ENCODE results near the gene TNFAIP8L2.
A peak's percentile ranks its signal among the peaks of the same experiment; 100 is the strongest.

The TNFAIP8L2 gene

GRCh38 chr1:151156515-151156819 is at the start of gene TNFAIP8L2:
Gene TNFAIP8L2, plus strand, starts transcription at chr1:151156649. Its CDS starts 2,049 bp downstream, at chr1:151158698.
- Histone ChIP-seq H3K27me3 (ENCODE audit: control insufficient read depth in 5 of 5, insufficient read depth in 4 of 5, low read length in 5 of 5) (no peaks in the 10 kb centered on the region), H3K9ac (ENCODE audit: low read length in 5 of 5) (peak within 1 kb of the TSS in 2 of 5 donors; percentile 19 to 25), H3K9me3 (ENCODE audit: control insufficient read depth in 5 of 5, low read length in 5 of 5) (no peaks in the 10 kb centered on the region), H3K36me3 (ENCODE audit: control insufficient read depth in 5 of 5, insufficient read depth in 5 of 5, low read length in 5 of 5) (peaks cover 0 to 42% (median 34%) of the 10 kb centered on the region in 5 donors), H3K4me3 (ENCODE audit: low read depth in 1 of 5, low read length in 5 of 5) (peak within 1 kb of the TSS; percentile 30 to 69 (median 49)), H3K27ac (ENCODE audit: low read depth, low read length) (no peak within 1 kb of the TSS), H3K4me1 (ENCODE audit: control insufficient read depth in 5 of 5, insufficient read depth in 5 of 5, low read length in 5 of 5) (peaks cover 2 to 26% (median 14%) of the 10 kb centered on the region in 5 donors)

GRCh38 chr1:151106894-151107293 is 49.6 kb upstream of the TNFAIP8L2 start:
- Histone ChIP-seq H3K9ac (ENCODE audit: low read length in 5 of 5) (no peak overlapping the region), H3K4me3 (ENCODE audit: low read depth in 1 of 5, low read length in 5 of 5) (no peak overlapping the region), H3K27me3 (ENCODE audit: control insufficient read depth in 5 of 5, insufficient read depth in 4 of 5, low read length in 5 of 5) (no peaks in the 10 kb centered on the region), H3K9me3 (ENCODE audit: control insufficient read depth in 5 of 5, low read length in 5 of 5) (no peaks in the 10 kb centered on the region), H3K4me1 (ENCODE audit: control insufficient read depth in 5 of 5, insufficient read depth in 5 of 5, low read length in 5 of 5) (no peaks in the 10 kb centered on the region), H3K36me3 (ENCODE audit: control insufficient read depth in 5 of 5, insufficient read depth in 5 of 5, low read length in 5 of 5) (peaks cover 5 to 29% (median 15%) of the 10 kb centered on the region in 5 donors), H3K27ac (ENCODE audit: low read depth, low read length) (no peak overlapping the region)

- Histone ChIP-seq H3K27ac (ENCODE audit: low read depth, low read length) (no peak overlapping the region), H3K36me3 (ENCODE audit: control insufficient read depth in 5 of 5, insufficient read depth in 5 of 5, low read length in 5 of 5) (peaks cover 5 to 29% (median 15%) of the 10 kb centered on the region in 5 donors), H3K9ac (ENCODE audit: low read length in 5 of 5) (no peak overlapping the region), H3K9me3 (ENCODE audit: control insufficient read depth in 5 of 5, low read length in 5 of 5) (no peaks in the 10 kb centered on the region), H3K4me3 (ENCODE audit: low read depth in 1 of 5, low read length in 5 of 5) (no peak overlapping the region), H3K4me1 (ENCODE audit: control insufficient read depth in 5 of 5, insufficient read depth in 5 of 5, low read length in 5 of 5) (no peaks in the 10 kb centered on the region), H3K27me3 (ENCODE audit: control insufficient read depth in 5 of 5, insufficient read depth in 4 of 5, low read length in 5 of 5) (no peaks in the 10 kb centered on the region)
Observed at GRCh38 chr1:151108331-151108730, 48.1 kb upstream of the TNFAIP8L2 start.

GRCh38 chr1:151113877-151114276 is 42.6 kb upstream of the TNFAIP8L2 start:
- no peak overlapping the region for H3K9ac ChIP-seq (ENCODE audit: low read length in 5 of 5)
- H3K27ac ChIP-seq (ENCODE audit: low read depth, low read length) = no peak overlapping the region

GRCh38 chr1:151124763-151125403 is 31.6 kb upstream of the TNFAIP8L2 start:
- Histone ChIP-seq H3K4me1 (ENCODE audit: control insufficient read depth in 5 of 5, insufficient read depth in 5 of 5, low read length in 5 of 5) (no peaks in the 10 kb centered on the region), H3K36me3 (ENCODE audit: control insufficient read depth in 5 of 5, insufficient read depth in 5 of 5, low read length in 5 of 5) (peaks cover 0 to 19% (median 10%) of the 10 kb centered on the region in 5 donors), H3K4me3 (ENCODE audit: low read depth in 1 of 5, low read length in 5 of 5) (no peak overlapping the region), H3K9ac (ENCODE audit: low read length in 5 of 5) (no peak overlapping the region), H3K27ac (ENCODE audit: low read depth, low read length) (no peak overlapping the region), H3K9me3 (ENCODE audit: control insufficient read depth in 5 of 5, low read length in 5 of 5) (no peaks in the 10 kb centered on the region), H3K27me3 (ENCODE audit: control insufficient read depth in 5 of 5, insufficient read depth in 4 of 5, low read length in 5 of 5) (no peaks in the 10 kb centered on the region)

More at GRCh38 chr1:151113877-151114276, 42.6 kb upstream of the TNFAIP8L2 start:
- peaks cover 9 to 22% (median 9%) of the 10 kb centered on the region in 5 donors for H3K36me3 ChIP-seq (ENCODE audit: control insufficient read depth in 5 of 5, insufficient read depth in 5 of 5, low read length in 5 of 5)
- no peaks in the 10 kb centered on the region for H3K9me3 ChIP-seq (ENCODE audit: control insufficient read depth in 5 of 5, low read length in 5 of 5)
- no peaks in the 10 kb centered on the region for H3K27me3 ChIP-seq (ENCODE audit: control insufficient read depth in 5 of 5, insufficient read depth in 4 of 5, low read length in 5 of 5)
- H3K4me1 ChIP-seq (ENCODE audit: control insufficient read depth in 5 of 5, insufficient read depth in 5 of 5, low read length in 5 of 5) = no peaks in the 10 kb centered on the region
- no peak overlapping the region for H3K4me3 ChIP-seq (ENCODE audit: low read depth in 1 of 5, low read length in 5 of 5)

- H3K27me3 ChIP-seq (ENCODE audit: control insufficient read depth in 5 of 5, insufficient read depth in 4 of 5, low read length in 5 of 5) = no peaks in the 10 kb centered on the region
- no peaks in the 10 kb centered on the region for H3K9me3 ChIP-seq (ENCODE audit: control insufficient read depth in 5 of 5, low read length in 5 of 5)
- no peak overlapping the region for H3K9ac ChIP-seq (ENCODE audit: low read length in 5 of 5)
- H3K4me1 ChIP-seq (ENCODE audit: control insufficient read depth in 5 of 5, insufficient read depth in 5 of 5, low read length in 5 of 5) = peaks cover 0 to 21% (median 19%) of the 10 kb centered on the region in 5 donors
- no peak overlapping the region for H3K4me3 ChIP-seq (ENCODE audit: low read depth in 1 of 5, low read length in 5 of 5)
- no peak overlapping the region for H3K27ac ChIP-seq (ENCODE audit: low read depth, low read length)
- H3K36me3 ChIP-seq (ENCODE audit: control insufficient read depth in 5 of 5, insufficient read depth in 5 of 5, low read length in 5 of 5) = peaks cover 0 to 13% (median 2%) of the 10 kb centered on the region in 5 donors
Observed at GRCh38 chr1:151128800-151129199, 27.6 kb upstream of the TNFAIP8L2 start.

GRCh38 chr1:151130987-151131586 is 25.4 kb upstream of the TNFAIP8L2 start:
- Histone ChIP-seq H3K27me3 (ENCODE audit: control insufficient read depth in 5 of 5, insufficient read depth in 4 of 5, low read length in 5 of 5) (no peaks in the 10 kb centered on the region), H3K9ac (ENCODE audit: low read length in 5 of 5) (peak overlapping the region; percentile 33 to 76 (median 58)), H3K27ac (ENCODE audit: low read depth, low read length) (peak overlapping the region; percentile 60), H3K4me3 (ENCODE audit: low read depth in 1 of 5, low read length in 5 of 5) (peak overlapping the region; percentile 64 to 76 (median 66)), H3K4me1 (ENCODE audit: control insufficient read depth in 5 of 5, insufficient read depth in 5 of 5, low read length in 5 of 5) (peaks cover 0 to 21% (median 19%) of the 10 kb centered on the region in 5 donors), H3K36me3 (ENCODE audit: control insufficient read depth in 5 of 5, insufficient read depth in 5 of 5, low read length in 5 of 5) (peaks cover 0 to 29% (median 22%) of the 10 kb centered on the region in 5 donors), H3K9me3 (ENCODE audit: control insufficient read depth in 5 of 5, low read length in 5 of 5) (no peaks in the 10 kb centered on the region)

- H3K4me1 ChIP-seq (ENCODE audit: control insufficient read depth in 5 of 5, insufficient read depth in 5 of 5, low read length in 5 of 5) = peaks cover 0 to 21% (median 19%) of the 10 kb centered on the region in 5 donors
- H3K27ac ChIP-seq (ENCODE audit: low read depth, low read length) = peak overlapping the region; percentile 60
- no peaks in the 10 kb centered on the region for H3K27me3 ChIP-seq (ENCODE audit: control insufficient read depth in 5 of 5, insufficient read depth in 4 of 5, low read length in 5 of 5)
- H3K36me3 ChIP-seq (ENCODE audit: control insufficient read depth in 5 of 5, insufficient read depth in 5 of 5, low read length in 5 of 5) = peaks cover 0 to 35% (median 28%) of the 10 kb centered on the region in 5 donors
- peak overlapping the region; percentile 64 to 76 (median 66) for H3K4me3 ChIP-seq (ENCODE audit: low read depth in 1 of 5, low read length in 5 of 5)
- H3K9me3 ChIP-seq (ENCODE audit: control insufficient read depth in 5 of 5, low read length in 5 of 5) = no peaks in the 10 kb centered on the region
- peak overlapping the region; percentile 33 to 76 (median 58) for H3K9ac ChIP-seq (ENCODE audit: low read length in 5 of 5)
Observed at GRCh38 chr1:151131701-151132334, 24.6 kb upstream of the TNFAIP8L2 start.

- H3K27me3 ChIP-seq (ENCODE audit: control insufficient read depth in 5 of 5, insufficient read depth in 4 of 5, low read length in 5 of 5) = no peaks in the 10 kb centered on the region
- H3K9ac ChIP-seq (ENCODE audit: low read length in 5 of 5) = peak overlapping the region in 3 of 5 donors; percentile 33 to 76 (median 54)
- peak overlapping the region in 2 of 5 donors; percentile 65 to 68 for H3K4me3 ChIP-seq (ENCODE audit: low read depth in 1 of 5, low read length in 5 of 5)
- H3K4me1 ChIP-seq (ENCODE audit: control insufficient read depth in 5 of 5, insufficient read depth in 5 of 5, low read length in 5 of 5) = peaks cover 0 to 21% (median 19%) of the 10 kb centered on the region in 5 donors
- peak overlapping the region; percentile 60 for H3K27ac ChIP-seq (ENCODE audit: low read depth, low read length)
- peaks cover 0 to 38% (median 29%) of the 10 kb centered on the region in 5 donors for H3K36me3 ChIP-seq (ENCODE audit: control insufficient read depth in 5 of 5, insufficient read depth in 5 of 5, low read length in 5 of 5)
- no peaks in the 10 kb centered on the region for H3K9me3 ChIP-seq (ENCODE audit: control insufficient read depth in 5 of 5, low read length in 5 of 5)
Observed at GRCh38 chr1:151132335-151133017, 24.0 kb upstream of the TNFAIP8L2 start.
